Stromal cell of bone marrow (primary cell): ENCODE measurements around the gene TM9SF2.
"Not testable (repeated sequence)": the region's sequence is repeated elsewhere in the genome, so short reads cannot be mapped to it uniquely, and the experiment has no call there.

Source experiments
- DNase-seq: peaks from one replicate; pipeline ENCODE4 v3.0.0-alpha.2; 2012; ENCODE audit warnings: low read depth

The TM9SF2 gene

GRCh38 chr13:99536023-99536422, 34.8 kb downstream of the TM9SF2 start:
- DNase-seq = no peak

- no peak for DNase-seq
Measured at GRCh38 chr13:99540530-99540929, 39.3 kb downstream of the TM9SF2 start.

GRCh38 chr13:99542788-99543406, 41.6 kb downstream of the TM9SF2 start:
- DNase-seq = no peak

- no peak for DNase-seq
Measured at GRCh38 chr13:99545361-99545760, 44.1 kb downstream of the TM9SF2 start.

- DNase-seq = no peak
Measured at GRCh38 chr13:99545979-99546378, 44.7 kb downstream of the TM9SF2 start.

GRCh38 chr13:99546878-99547277, 45.6 kb downstream of the TM9SF2 start:
- DNase-seq = no peak

- DNase-seq = no peak
Measured at GRCh38 chr13:99548448-99548847, 47.2 kb downstream of the TM9SF2 start.

GRCh38 chr13:99553033-99553432, 51.8 kb downstream of the TM9SF2 start:
- DNase-seq = no peak

GRCh38 chr13:99555149-99555548, 53.9 kb downstream of the TM9SF2 start:
- DNase-seq = no peak

- no peak for DNase-seq
Measured at GRCh38 chr13:99556867-99557443, 55.7 kb downstream of the TM9SF2 start.

- DNase-seq = no peak
Measured at GRCh38 chr13:99558570-99559180, 57.4 kb downstream of the TM9SF2 start.

- DNase-seq = no peak
Measured at GRCh38 chr13:99559560-99559959, 58.3 kb downstream of the TM9SF2 start.

- no peak for DNase-seq
Measured at GRCh38 chr13:99563404-99563803, 62.1 kb downstream of the TM9SF2 start.

- no peak for DNase-seq
Measured at GRCh38 chr13:99564386-99564785, 63.1 kb downstream of the TM9SF2 start.

- DNase-seq = no peak
Measured at GRCh38 chr13:99565478-99566124, 64.3 kb downstream of the TM9SF2 start.

GRCh38 chr13:99566125-99567083, 65.1 kb downstream of the TM9SF2 start:
- no peak for DNase-seq

- DNase-seq = not testable (repeated sequence)
Measured at GRCh38 chr13:99568901-99569300, 67.6 kb downstream of the TM9SF2 start.

- DNase-seq = no peak
Measured at GRCh38 chr13:99572131-99572530, 70.9 kb downstream of the TM9SF2 start.

GRCh38 chr13:99572921-99573320, 71.6 kb downstream of the TM9SF2 start:
- DNase-seq = no peak

- no peak for DNase-seq
Measured at GRCh38 chr13:99575376-99576120, 74.3 kb downstream of the TM9SF2 start.
